ENCODE data around the gene MAP6D1. TPM values are rescaled to one million over a fixed set of nuclear protein-coding genes. Genes with fewer than 3 reads are reported as not detected.

MAP6D1 gene
- total and polyA plus RNA-seq, 2 of the 4 experiments (the other 2 are of a cell fraction), result 2.7 to 5.2 TPM

DNA sequence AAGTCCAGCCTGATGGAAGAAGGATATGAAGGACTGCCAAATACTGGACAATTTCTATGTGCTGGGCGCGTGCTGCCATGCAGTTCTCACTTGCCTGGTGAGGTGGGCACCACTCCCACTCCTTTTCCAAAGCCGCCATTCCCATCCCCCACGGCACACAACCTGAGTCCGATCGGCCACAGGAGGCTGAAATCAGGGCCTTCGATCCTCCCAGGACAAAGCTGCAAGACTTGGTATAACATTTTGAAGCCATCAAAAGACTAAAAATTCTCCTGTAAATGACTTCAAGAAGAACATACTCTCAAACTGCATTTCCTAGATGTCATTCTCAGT is 3.1 kb upstream of the MAP6D1 start:
- H4K20me1 ChIP-seq (ENCODE audit: insufficient read depth, low read length), result peaks cover 10% of the 10 kb centered on the region
- no peaks in the 10 kb centered on the region for H3K4me1 ChIP-seq (ENCODE audit: control insufficient read depth, insufficient read depth, low read length)
- H3K9me3 ChIP-seq (ENCODE audit: control insufficient read depth, insufficient read depth, low read length), result no peaks in the 10 kb centered on the region
- no peak overlapping the region for H2BK20ac ChIP-seq (ENCODE audit: low read depth, low read length)
- no peak overlapping the region for H3K23ac ChIP-seq (ENCODE audit: low read depth, low read length)
- intact Hi-C loops (cut with micrococcal nuclease), result no loop called here
- POLR2A ChIA-PET (ENCODE audit: unreplicated experiment), result no interaction called here
- no peaks in the 10 kb centered on the region for H3K27me3 ChIP-seq (ENCODE audit: control insufficient read depth, insufficient read depth, low read length)
- no peak overlapping the region for H3K4ac ChIP-seq (ENCODE audit: low read depth, low read length)
- no TSS peak for BruUV-seq (replicated peaks)
- H3K56ac ChIP-seq (ENCODE audit: extremely low read depth, insufficient read depth, low read length), result no peak overlapping the region
- H2AK5ac ChIP-seq (ENCODE audit: low read depth, low read length), result no peak overlapping the region
- no CpG with 5 or more reads among the region's 7 CpGs for WGBS, 2 experiments (ENCODE audit: extremely low coverage in 2 of 2, insufficient read length in 1 of 2)
- H2AK9ac ChIP-seq (replicated peaks; ENCODE audit: low read depth, low read length, poor library complexity), result no peak overlapping the region
- no peak overlapping the region for H2BK15ac ChIP-seq (ENCODE audit: low read depth, low read length)
- in situ Hi-C loops (cut with MboI; ENCODE audit: low sequenced_read_pairs), result no loop called here
- H3K27ac ChIP-seq (ENCODE audit: insufficient read depth, low read length), result no peak overlapping the region
- H3K79me1 ChIP-seq (ENCODE audit: low read depth in 1 of 2, low read length in 2 of 2), result peaks cover 3 to 7% of the 10 kb centered on the region in 2 experiments; a peak in 1 of 4 replicates
- H3K14ac ChIP-seq (replicated peaks; ENCODE audit: low read depth, low read length), result no peak overlapping the region
- no peaks in the 10 kb centered on the region for H3K9me1 ChIP-seq (ENCODE audit: insufficient read depth, low read length)
- dilution Hi-C loops (cut with HindIII; ENCODE audit: low sequenced_read_pairs, unreplicated experiment), result no loop called here
- no peak overlapping the region for H2BK5ac ChIP-seq (ENCODE audit: low read depth, low read length, poor library complexity, severe bottlenecking)
- H3K36me3 ChIP-seq (ENCODE audit: control insufficient read depth, insufficient read depth, low read length), result peaks cover 30% of the 10 kb centered on the region
- no peak overlapping the region for H3K9ac ChIP-seq (ENCODE audit: low read depth, low read length)
- no peak overlapping the region for H2BK120ac ChIP-seq (ENCODE audit: low read depth, low read length)
- H4K8ac ChIP-seq (ENCODE audit: low read depth in 2 of 2, low read length in 2 of 2), result no peak overlapping the region
- no peak overlapping the region for H2AFZ ChIP-seq (replicated peaks; ENCODE audit: low read length, poor library complexity)
- DNase-seq (no peak), ATAC-seq (ENCODE audit: low read depth) (no peak)
- CTCF ChIA-PET, result no interaction called here
- no peak overlapping the region for H3K4me2 ChIP-seq (ENCODE audit: low read depth, low read length)
- H4K91ac ChIP-seq (ENCODE audit: insufficient read depth, low read depth, low read length), result no peak overlapping the region
- TF ChIP-seq SMC3 (IDR thresholded peaks at IDR 0.05; ENCODE audit: low read depth, low read length) (no peak), MXI1 (IDR thresholded peaks at IDR 0.05; ENCODE audit: borderline replicate concordance, low read depth, low read length) (no peak), FOS (IDR thresholded peaks at IDR 0.05; ENCODE audit: low read depth, low read length) (no peak), RFX5 (IDR thresholded peaks at IDR 0.05; ENCODE audit: low read depth, low read length) (no peak), BHLHE40 (IDR thresholded peaks at IDR 0.05; ENCODE audit: low read depth, low read length) (no peak), RCOR1 (IDR thresholded peaks at IDR 0.05; ENCODE audit: insufficient replicate concordance, low read length) (no peak), MAFK (IDR thresholded peaks at IDR 0.05; ENCODE audit: low read depth, low read length) (no peak), MAZ (IDR thresholded peaks at IDR 0.05; ENCODE audit: borderline replicate concordance, low read depth, low read length) (no peak), ELK1 (IDR thresholded peaks at IDR 0.05; ENCODE audit: borderline replicate concordance, low read depth, low read length) (no peak), CEBPB (IDR thresholded peaks at IDR 0.05; ENCODE audit: low read depth, low read length) (no peak), NFE2L2 (IDR thresholded peaks at IDR 0.05; ENCODE audit: low read depth, low read length) (no peak), RAD21 (IDR thresholded peaks at IDR 0.05; ENCODE audit: low read length) (no peak), POLR2A (IDR thresholded peaks at IDR 0.05; ENCODE audit: low read depth, low read length) (no peak), CHD1 (IDR thresholded peaks at IDR 0.05; ENCODE audit: low read depth, low read length) (no peak)
- TF ChIP-seq, protein P1, sequence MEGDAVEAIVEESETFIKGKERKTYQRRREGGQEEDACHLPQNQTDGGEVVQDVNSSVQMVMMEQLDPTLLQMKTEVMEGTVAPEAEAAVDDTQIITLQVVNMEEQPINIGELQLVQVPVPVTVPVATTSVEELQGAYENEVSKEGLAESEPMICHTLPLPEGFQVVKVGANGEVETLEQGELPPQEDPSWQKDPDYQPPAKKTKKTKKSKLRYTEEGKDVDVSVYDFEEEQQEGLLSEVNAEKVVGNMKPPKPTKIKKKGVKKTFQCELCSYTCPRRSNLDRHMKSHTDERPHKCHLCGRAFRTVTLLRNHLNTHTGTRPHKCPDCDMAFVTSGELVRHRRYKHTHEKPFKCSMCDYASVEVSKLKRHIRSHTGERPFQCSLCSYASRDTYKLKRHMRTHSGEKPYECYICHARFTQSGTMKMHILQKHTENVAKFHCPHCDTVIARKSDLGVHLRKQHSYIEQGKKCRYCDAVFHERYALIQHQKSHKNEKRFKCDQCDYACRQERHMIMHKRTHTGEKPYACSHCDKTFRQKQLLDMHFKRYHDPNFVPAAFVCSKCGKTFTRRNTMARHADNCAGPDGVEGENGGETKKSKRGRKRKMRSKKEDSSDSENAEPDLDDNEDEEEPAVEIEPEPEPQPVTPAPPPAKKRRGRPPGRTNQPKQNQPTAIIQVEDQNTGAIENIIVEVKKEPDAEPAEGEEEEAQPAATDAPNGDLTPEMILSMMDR (conservative IDR thresholded peaks at IDR 0.05; ENCODE audit: low read depth, low read length), result no peak
- TF ChIP-seq, protein P2, sequence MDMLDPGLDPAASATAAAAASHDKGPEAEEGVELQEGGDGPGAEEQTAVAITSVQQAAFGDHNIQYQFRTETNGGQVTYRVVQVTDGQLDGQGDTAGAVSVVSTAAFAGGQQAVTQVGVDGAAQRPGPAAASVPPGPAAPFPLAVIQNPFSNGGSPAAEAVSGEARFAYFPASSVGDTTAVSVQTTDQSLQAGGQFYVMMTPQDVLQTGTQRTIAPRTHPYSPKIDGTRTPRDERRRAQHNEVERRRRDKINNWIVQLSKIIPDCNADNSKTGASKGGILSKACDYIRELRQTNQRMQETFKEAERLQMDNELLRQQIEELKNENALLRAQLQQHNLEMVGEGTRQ (IDR thresholded peaks at IDR 0.05; ENCODE audit: low read depth, low read length), result no peak
- H3K18ac ChIP-seq (ENCODE audit: low read depth, low read length), result no peak overlapping the region
- no peak overlapping the region for H4K5ac ChIP-seq (ENCODE audit: low read depth, low read length)
- H3K4me3 ChIP-seq (ENCODE audit: insufficient read depth, low read depth, low read length), result no peak overlapping the region

All from IMR-90 (cell line).